Activated gamma-delta T cell (primary cell): Measurements from ENCODE around the gene OTOF.

Experiments used
- DNase-seq: peaks from one replicate; lab custom pipeline; 2025; lab: John Stamatoyannopoulos, UW

OTOF gene

GRCh38 chr2:26464390-26465265, 13.3 kb downstream of the OTOF start:
- DNase-seq = no peak

DNA sequence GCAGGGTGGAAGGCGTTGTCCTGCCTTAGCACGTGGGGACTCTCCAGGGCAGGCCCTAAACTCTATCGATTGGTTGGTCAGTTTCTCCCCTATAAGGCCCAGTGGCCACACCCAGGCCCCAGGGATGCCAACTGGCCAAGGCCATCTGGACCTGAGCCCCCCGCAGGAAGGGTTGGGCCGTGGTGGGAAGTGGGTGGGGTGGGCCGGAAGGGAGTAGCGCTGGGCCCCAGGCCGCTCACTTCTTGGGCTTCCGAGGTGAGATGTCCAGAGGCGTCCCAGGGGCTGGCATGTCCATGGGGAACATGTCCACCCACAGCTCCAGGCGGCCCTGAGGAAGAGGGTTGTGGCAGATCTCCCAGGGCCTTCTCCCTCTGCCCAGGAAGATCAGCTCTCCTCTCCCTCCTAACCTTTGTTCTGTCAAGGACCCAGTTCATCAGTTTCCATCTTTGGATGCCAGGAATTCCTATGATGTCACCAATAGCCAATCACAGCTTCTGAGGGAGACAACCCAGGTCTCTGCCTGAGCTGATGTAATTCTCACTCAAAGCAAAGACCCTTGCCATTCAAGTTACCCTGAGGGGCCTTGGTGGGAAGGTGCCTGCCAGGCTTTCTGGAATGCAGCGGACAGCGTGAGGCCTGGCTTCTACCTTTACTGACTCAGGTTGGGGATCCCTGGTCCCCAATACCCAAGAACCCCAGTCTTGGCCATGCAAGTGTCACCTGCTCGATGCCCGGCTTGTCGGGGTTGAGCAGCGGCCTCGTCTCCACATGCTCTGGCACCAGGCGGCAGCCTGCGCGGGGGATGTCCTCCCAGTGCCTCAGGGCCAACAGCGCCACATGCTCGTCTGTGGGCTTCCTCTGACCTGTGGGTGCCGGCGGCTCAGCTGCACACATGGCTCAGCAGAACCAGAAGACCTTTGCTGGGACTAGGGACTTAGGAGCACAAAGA, 14.4 kb downstream of the OTOF start:
- DNase-seq = no peak

DNA sequence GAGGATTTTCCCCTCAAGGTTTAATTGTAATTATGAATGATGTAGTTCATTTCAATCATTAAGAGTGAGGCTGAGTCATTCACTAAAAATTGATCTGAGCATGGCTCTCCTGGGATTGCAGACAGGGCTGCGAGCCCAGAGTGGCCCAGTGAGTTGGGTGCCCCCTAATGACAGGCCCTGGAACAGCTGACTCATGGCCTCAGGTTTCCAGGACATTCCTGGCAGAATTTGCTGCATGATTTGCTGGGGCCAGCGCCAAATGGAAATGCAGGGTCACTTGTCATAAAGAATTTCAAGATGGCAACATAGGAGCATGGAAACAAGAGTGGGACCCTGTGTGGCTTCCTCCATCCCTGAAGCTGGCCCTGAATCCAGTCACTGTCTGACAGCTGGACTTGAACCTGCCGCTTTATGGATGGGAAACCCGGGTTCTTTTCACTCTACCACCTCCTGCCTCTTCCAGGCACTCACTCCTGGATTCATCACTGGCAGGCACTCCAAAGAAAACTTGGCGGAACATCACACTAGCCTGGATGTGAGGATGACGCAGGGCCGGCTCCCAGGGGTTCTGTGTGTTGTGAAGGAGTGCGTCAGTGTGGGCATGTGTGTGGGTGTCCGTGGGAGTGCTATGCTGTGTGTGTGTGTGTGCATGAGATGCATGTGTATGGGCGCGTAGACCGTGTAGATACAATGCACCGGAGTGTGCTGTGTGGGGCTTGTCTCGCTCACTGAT, 15.2 kb downstream of the OTOF start:
- no peak for DNase-seq

GRCh38 chr2:26462100-26462499, 15.8 kb downstream of the OTOF start:
- DNase-seq = no peak

- DNase-seq = no peak
These were observed 16.3 kb downstream of the OTOF start for GRCh38 chr2:26461601-26462023.

DNA sequence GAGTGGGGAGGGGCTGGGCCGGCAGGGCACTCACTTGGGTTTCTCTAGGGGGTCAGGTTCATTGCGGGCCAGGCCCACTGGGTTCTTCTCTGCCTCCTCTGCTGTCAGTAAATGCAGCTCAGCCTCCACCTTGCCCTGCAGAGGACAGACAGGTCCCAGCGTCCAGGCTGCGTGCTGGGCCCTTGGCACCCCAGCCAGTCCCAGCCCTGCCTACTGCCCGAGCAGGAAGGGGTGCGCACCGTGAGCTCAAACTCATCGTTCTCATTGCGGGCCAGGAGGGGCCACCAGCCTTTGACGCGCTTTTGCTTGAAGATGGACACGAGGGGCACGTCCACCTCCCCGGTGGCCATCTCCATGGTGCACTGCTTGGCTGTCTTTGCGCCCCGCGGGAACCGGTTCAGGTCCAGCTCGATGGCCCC, 17.3 kb downstream of the OTOF start:
- DNase-seq = no peak

- DNase-seq = no peak
These were observed 17.8 kb downstream of the OTOF start for GRCh38 chr2:26459991-26460612.

DNA sequence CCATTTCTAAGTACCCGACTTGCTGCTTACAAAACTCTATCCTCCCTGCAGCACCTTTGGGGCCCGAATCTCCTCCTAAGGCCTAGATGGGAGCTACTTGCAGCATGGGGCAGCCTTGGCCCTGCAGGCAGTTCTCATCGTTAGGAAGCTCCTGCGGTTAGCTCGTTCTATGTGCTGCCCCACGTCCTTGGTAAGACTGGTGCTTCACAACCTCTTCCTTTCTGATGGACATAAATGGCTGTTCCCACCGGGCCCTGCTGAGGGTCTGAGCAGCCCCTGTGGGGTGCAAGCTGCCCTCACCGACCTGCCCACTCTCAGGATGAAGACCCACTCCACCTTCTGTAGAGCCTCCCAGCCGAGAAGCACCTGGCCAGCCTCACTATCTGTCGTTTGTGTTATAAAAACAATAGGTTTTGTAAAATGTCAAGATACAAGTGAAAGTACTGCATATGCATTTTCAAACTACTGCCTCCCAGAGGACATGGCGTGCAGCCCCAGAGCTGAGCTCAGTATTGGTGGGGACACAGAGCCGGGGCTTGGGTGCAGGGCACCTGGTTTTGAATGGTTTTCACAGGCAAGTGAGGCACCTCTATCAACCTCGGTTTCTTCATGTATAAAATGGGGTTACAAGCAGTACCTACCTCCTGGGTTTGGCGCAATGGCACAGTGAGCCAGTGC, 19.4 kb downstream of the OTOF start:
- DNase-seq = no peak

- DNase-seq = no peak
These were observed 20.1 kb downstream of the OTOF start for GRCh38 chr2:26457695-26458364.

DNA sequence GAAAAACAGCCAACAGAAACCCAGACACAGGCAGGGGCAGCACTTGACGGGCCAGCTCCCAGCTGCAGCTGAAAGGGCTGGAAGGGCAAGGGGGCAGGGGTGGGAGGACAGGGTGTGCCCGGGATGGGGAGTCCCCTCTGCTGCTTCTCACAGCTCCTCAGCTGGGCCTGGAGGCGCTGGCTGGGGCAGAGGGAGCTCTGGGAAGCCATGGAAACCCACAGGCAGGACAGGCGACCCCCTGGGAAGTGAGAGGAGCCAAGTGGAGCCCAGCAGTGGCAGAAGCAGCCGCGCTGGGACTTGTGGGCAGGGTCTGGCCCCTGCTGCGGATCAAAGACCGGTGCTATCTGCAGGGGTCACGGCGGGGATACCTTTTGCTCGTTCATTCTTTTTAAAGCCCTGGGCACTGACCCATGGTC, 20.7 kb downstream of the OTOF start:
- no peak for DNase-seq

GRCh38 chr2:26456440-26457250, 21.3 kb downstream of the OTOF start:
- no peak for DNase-seq

GRCh38 chr2:26455670-26456439, 22.1 kb downstream of the OTOF start:
- no peak for DNase-seq

DNA sequence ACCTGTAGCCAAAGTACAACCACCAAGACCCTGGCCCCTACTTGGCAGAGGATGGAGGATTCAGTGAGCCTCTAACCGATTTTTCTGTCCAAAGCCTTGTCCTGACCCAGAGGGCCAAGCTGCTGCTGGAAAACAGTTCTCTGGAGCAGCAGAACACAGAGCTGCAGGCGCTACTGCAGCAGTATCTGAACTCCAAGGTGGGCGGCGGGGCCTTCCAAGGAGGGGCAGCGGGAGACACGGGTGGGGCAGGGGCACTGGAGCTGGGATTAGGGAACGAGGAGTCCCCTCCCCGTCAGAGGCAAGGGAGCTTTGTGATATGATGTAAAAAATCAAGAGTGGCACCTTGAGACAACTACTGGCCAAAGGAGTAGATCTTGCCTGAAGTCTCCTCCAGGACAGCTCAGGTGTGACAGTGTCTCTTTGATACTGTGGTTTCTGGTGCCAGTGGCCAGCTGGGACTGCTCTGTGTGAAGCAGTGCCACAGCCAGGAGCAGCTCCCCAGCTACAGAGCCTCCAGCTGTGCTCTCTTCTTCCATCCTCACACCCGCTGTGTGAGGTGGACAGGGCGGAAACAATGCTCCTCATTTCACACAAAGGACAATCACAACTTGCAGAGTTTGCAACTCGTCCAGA, 22.8 kb downstream of the OTOF start:
- no peak for DNase-seq

- no peak for DNase-seq
These were observed 23.3 kb downstream of the OTOF start for GRCh38 chr2:26454561-26455001.

DNA sequence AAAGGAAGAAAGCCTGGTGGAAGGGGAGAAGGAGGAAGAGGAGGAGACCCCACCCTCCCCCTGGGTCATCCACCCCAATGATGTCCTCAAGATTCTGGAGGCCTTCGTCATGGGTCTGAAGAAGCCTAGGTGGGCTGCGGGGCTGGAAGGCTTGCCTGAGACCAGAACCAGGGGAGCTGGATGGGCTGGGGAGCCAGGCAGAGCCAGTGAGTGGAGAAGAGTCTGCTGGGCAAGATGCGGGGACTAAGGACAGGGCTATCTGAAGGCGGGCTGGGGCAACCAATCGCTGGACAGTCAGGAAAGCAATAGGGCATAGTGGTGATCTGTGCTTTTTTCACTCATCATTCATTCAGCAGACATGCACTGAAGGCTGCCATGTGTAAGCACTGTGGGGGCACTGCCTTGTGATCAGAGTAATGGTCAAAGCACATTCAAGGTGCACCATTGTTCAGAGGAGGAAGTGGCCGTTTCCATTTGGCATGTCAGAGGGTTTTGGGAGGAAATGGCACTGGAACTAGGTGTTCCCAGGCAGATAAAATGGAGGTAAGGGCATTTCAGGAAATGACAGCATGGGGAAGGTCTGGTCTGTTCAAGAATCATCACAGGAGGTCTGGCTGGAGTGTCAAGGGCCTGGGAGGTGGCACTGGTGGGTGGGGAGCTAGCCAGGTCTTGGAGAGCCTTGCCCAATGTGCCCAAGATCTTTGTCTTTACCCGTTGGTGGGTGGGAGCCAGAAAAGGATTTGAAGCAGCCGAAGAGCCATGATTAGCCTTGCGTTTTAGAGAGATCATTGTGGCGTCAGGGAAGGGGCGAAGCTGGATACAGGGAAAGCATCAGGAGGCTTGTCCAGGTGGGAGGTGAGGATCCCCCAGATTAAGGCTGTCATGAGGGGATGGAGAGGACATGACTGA, 24.2 kb downstream of the OTOF start:
- no peak for DNase-seq

DNA sequence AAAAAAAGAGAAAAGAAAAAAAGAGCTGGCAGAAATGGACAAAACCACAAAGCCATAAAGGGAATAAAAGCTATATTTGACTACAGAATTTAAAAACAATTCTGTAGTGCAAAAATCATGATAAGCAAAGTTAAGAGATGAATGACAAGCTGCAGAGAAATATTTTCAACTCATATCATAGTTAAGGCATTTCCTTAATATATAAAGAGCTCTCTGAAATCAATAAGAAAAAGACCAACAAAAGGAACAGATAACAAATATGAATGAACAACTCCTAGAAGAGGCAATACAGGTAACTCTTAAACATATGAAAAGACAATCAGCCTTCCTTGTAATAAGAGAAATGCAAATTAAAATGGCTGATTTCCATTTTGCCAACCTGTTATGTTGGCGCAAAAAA, 26.2 kb downstream of the OTOF start:
- DNase-seq = no peak

GRCh38 chr2:26450031-26450635, 27.8 kb downstream of the OTOF start:
- DNase-seq = no peak
